NCI-H1436 treated with DMSO at 0.1 percent for 48 hours (cell line): ENCODE data around the gene PMF1.

Experiments
- DNase-seq: peaks from one replicate; lab custom pipeline; 2025; lab: John Stamatoyannopoulos, UW

The PMF1 gene

DNA sequence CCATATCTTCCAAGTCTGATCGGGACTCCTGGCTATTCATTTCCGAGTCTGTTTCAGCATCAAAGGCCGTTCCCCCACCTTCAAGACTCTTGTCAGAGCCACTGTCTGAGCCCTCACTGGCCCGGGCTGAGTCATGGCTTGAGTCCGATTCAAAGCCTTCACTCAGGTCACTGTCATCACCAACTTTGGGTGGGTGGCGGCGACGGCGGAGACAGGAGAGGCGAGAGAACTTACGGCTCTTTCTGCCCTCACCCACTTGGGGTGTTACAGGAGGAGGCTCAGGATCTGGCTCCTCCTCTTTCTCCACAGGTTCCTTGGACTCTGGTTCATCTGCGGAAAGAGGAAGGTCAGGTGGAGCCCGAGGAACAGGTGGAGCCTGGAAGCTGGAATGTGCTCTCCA, 53.2 kb downstream of the PMF1 start:
- DNase-seq = no peak

DNA sequence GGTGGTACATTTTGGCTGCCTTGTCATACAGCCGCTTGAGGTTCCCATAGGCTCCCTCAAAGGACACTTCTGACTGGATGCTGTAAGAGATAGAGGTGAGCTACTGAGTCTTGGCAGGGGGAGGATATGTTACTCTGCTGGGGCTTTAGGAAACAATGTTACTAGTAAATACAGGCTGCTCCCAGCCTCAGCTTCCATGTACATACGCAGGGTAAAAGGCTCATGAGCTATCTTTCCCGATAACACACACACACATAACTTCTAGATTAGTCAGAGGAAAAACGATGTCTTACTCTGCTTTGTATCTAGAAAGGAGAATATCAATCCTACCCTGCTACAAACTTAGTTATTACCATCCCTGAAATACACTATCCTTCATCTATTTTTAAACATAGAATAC, 55.5 kb downstream of the PMF1 start:
- DNase-seq = no peak

DNA sequence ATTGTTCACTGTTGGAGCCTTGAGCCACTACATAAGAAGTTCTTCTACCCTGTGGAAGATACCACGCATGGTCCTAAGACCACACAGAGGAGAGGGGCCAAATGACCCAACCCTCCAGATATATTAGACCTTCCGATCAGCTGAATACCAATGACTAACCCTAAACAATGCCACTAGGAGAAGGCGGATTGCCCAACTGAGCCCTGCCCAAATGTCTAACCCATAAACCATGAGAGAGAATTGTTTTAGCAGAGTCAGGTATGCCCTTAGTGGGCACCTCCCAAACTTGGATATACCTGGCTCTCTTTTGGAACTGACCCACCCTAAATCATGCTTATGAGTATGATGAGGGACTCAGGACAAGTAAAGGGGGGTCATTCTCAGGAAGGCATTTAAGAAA, 57.5 kb downstream of the PMF1 start:
- no peak for DNase-seq

DNA sequence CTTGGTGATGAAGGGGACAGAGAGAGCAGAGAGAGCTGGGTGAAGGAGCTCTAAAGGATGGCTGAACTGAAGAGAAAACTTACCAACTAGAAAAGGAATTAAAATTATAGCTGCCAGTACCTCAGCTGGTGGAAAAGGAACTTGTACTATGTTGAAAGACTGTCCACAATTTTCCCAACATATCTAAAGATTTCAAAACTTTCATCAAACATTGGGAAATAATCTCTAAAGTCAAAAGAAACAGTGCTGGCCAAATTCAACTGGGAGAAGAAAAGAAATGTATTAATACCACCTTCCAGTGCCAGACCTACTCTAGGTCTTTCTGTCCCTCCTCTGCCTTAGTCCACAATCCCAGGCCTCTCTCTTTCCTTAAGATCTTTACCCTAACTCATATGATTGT, 63.7 kb downstream of the PMF1 start:
- DNase-seq = no peak

DNA sequence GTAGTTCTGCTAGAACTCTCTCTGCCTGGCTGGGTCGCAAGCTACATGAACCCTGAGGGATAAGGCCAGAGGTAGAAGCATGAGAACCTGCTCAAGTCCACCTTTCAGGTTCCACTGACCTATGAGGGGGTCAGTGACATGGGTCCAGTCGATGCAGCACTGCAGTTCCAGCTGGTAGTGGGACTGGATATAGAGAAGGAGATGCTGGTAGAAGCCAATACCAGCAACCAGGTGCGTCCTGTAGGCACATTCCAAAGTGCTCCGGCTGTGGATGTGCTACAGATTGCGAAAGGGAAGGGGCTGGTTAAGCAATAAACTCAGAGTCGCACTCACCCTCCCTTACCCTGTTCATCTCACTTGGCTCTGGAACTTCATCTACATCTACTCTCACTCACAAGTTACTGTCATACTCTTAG, 64.2 kb downstream of the PMF1 start:
- no peak for DNase-seq

DNA sequence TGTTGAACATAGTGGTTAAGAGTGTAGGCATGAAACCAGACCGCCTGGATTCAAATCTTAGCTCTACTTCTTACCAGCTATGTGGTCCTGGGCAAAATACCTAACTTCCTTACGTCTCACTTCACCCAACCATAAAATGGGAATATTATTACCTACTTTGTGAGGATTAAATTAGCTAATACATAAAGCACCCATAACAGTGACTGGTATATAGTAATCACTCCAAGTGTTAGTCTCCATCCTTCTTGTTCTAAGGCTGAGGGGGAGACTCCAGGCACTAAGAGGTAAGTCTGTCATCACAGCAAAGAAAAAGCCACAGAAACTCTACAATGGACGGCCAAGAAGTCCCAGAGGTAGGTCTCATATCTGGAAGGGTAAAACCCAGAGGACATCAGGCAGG, 67.0 kb downstream of the PMF1 start:
- no peak for DNase-seq

DNA sequence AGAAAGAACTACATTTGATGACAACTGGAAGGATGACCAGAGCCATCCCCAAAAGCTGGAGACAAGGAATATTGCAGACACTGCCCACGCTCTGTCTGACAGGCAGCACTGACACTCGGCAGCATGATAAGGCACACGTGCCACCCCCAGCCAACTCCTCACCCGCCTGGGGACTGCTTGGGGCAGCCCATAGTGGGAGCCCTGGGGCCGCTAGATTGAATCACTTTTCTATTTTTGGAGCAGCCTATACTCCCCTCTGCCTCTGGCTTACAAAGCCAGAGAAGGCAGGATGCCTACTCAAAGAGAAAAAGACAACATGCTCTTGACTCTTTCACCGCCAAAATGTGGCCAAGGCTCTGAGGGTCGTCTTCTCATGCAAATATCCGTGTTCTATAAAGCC, 68.5 kb downstream of the PMF1 start:
- DNase-seq = no peak

DNA sequence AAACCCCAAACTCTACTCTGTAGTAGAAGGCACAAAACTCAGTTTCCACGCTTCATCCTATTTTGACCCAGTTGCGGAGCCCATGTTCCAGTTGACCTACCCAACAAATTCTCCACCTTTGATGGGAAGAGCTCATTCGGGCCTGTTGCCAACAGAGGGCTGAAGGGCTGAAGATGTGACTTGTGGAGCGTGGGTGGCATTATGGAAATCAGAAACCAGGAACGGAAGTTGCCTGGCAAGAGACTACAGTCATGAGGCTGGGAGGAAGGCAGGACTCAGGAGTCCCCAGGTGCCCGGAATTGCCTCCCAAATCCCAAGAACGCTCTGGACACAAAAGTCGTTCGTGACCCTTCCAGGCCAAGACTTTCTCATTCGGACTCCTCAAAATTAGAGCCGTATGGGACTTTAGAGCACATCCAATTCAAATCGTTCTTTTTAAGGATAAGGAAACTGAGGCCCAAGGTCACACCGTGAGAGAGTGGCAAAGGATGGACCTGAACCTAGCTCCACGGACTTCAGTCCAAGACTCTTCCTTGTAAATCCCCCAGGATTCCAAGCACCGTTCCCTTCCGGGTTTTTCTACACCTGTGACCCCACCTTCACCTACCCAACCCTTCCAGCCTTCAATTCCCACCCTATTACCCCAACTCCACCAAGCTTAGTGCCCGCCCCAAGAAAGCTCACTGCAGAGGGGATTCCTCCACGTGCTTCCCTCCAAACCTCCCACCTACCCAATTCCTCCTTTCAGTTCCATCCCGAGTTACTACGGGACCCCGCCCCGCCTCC, 69.1 kb downstream of the PMF1 start:
- DNase-seq = no peak

DNA sequence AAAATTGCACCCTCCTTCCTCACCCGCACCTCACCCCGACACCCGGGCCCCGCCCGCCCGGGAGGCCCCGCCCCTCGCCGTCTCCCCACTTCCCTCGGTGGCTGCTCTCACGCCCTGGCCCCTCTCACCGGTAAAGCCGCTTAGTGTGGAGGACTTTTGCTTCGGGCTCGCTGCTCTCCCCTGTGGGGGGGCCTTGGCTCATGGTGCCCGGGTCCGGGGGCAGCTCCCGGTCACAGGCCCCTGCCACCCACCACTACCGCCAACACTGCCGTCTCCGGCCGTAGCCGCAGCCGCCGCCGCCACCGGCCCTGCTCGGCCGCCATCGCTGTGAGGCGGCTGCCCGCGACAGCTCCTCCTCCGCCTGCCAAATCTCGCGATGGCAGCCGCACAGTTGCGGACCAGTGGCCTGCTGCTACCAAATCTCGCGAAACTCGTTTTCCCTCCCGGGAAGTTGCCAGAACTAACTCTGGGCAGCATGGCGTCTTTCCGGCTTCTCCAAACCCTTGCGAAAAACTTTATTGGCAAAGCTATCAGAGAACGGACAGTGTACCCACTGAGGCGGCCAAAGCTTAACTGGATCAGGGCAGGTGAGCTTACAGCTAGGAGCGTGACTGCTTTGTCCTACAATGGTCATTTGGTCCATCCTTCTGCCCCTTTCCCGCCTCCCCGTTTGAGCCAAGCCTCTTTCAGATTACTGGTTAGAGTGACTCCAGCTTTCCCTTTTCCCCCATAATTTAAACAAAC, 69.8 kb downstream of the PMF1 start, which contains the start of gene SMG5:
Gene SMG5 (minus strand): TSS at position 347 of the 744 bp plus-strand sequence. CDS start 145 bp downstream, at position 202.
- DNase-seq = peak; percentile 81

DNA sequence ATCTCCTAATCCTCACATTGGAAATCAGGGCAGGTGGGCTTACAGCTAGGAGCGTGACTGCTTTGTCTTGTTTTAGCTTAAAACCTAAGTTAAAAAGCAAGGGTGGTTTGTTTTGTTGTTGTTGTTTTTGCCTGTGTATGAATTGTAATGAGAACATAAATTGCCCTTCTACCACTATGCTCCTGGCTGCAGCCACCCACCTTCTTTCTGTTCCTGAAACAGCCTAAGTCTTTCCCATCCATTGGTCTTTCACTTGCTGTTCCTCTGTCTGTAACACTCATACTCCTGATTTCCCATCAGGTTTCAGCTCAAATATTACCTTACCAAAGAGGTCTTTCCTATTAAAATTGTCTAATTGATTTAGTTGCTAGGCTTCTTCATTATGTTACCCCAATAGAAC, 70.7 kb downstream of the PMF1 start:
- no peak for DNase-seq

DNA sequence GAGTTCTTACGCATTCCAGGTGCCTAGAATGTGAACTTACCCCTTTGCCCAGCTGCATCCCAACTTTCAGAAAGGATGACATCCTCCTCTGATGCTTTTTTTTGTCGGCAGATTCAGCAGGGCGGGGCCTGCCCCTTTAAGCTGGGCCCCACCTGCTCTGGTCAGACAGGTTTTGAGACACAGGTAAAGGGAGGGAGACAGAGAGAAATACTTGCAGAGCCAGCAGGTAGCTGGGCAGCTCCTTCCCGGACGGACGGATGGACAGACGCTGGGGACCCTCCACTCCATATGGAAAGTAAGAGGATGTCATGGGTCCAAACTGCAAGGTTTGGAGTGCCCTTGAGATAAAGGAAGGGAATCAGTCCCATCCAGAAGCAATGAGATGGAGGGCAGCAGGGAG, 71.3 kb downstream of the PMF1 start, which contains the start of gene TMEM79:
Gene TMEM79 (plus strand): TSS at position 214 of the 400 bp plus-strand sequence. CDS start 902 bp downstream, outside the sequence.
- DNase-seq = no peak

DNA sequence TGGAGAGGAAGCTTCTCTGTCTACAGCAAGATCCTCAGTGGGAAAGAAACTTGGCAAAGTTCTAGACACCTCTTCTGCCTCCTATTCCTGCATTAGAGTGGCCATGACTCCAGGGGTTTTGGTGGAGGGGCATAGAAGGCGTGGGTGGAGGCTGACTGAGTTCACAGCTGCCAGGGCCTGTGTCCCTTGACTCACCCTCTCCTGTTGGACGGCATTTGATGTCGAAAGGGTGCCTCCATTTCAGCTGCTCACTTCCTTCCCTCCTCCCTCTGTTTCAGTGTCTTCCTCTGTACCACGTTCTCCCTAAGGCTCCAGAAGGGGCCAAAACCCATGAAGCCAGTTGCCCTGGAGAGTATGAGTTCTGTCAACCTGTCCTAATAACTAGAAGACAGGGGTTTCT, 72.0 kb downstream of the PMF1 start:
- no peak for DNase-seq

DNA sequence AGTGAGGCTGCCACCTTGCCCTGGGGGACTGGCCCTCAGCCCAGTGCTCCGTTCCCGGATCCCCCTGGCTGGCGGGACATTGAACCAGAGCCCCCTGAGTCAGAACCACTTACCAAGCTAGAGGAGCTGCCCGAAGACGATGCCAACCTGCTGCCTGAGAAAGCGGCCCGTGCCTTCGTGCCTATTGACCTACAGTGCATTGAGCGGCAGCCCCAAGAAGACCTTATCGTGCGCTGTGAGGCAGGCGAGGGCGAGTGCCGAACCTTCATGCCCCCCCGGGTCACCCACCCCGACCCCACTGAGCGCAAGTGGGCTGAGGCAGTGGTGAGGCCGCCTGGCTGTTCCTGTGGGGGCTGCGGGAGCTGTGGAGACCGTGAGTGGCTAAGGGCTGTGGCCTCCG, 72.6 kb downstream of the PMF1 start:
- DNase-seq = no peak

DNA sequence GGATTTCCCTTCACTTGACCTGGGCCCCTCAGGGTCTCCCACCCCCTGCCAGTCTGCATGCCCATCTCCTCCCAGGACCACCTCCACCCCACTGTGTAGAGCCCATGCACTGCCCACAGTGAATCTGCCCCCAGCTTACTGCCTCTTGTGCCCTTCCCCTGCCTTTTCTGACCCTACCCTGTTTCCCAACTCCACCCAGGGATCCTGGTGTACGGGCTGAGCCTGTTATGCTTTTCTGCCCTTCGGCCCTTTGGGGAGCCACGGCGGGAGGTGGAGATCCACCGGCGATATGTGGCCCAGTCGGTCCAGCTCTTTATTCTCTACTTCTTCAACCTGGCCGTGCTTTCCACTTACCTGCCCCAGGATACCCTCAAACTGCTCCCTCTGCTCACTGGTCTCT, 73.3 kb downstream of the PMF1 start:
- no peak for DNase-seq
